HepG2 (cell line): ENCODE results near the gene CAPN12. TPM values are rescaled to one million over a fixed set of nuclear protein-coding genes. Genes with fewer than 3 reads are reported as not detected.

Source experiments
- ATF1 ChIP-seq: IDR thresholded peaks from 2 replicates; pipeline ENCODE4 v1.6.1; 2016; ENCODE audit warnings: mild to moderate bottlenecking, control low read depth
- CEBPG ChIP-seq: IDR thresholded peaks from 2 replicates; pipeline ENCODE4 v1.6.1; 2016
- EZH2 ChIP-seq: conservative IDR thresholded peaks from 2 replicates; pipeline ENCODE4 v1.6.1; 2012; ENCODE audit warnings: mild to moderate bottlenecking, low read depth, low read length, moderate library complexity
- GATAD2A ChIP-seq: IDR thresholded peaks from 2 replicates; pipeline ENCODE4 v1.6.1; 2016
- GRHL1 ChIP-seq: sonication (generic); formaldehyde crosslinking; conservative IDR thresholded peaks from 2 replicates; pipeline ENCODE4 v1.8.0; 2022; ENCODE audit warnings: missing genetic modification reagents
- GZF1 ChIP-seq: sonication (generic); formaldehyde crosslinking; IDR thresholded peaks from 2 replicates; pipeline ENCODE4 v1.5.1; 2020; ENCODE audit warnings: mild to moderate bottlenecking, missing genetic modification reagents
- IKZF1 ChIP-seq: fragments of 450-650 bp; IDR thresholded peaks from 2 replicates; pipeline ENCODE4 v1.7.1; 2016
- KLF6 ChIP-seq: IDR thresholded peaks from 2 replicates; pipeline ENCODE4 v1.8.0; 2016; ENCODE audit warnings: missing biosample characterization, missing genetic modification reagents
- MLXIP ChIP-seq: sonication (generic); formaldehyde crosslinking; IDR thresholded peaks from 2 replicates; pipeline ENCODE4 v1.9.0; 2021; ENCODE audit warnings: missing genetic modification reagents, borderline replicate concordance
- MXD1 ChIP-seq: sonication (generic); formaldehyde crosslinking; IDR thresholded peaks from 2 replicates; pipeline ENCODE4 v1.4.0; 2020; ENCODE audit warnings: mild to moderate bottlenecking, missing genetic modification reagents
- NFIC ChIP-seq: IDR thresholded peaks from 2 replicates; pipeline ENCODE4 v1.6.1; 2012; ENCODE audit warnings: mild to moderate bottlenecking, low read length, inconsistent platforms
- NKX3-1 ChIP-seq: sonication (generic); formaldehyde crosslinking; IDR thresholded peaks from 2 replicates; pipeline ENCODE4 v1.5.0; 2020; ENCODE audit warnings: missing genetic modification reagents
- PBX3 ChIP-seq: sonication (generic); formaldehyde crosslinking; IDR thresholded peaks from 2 replicates; pipeline ENCODE4 v1.8.1; 2023; ENCODE audit warnings: missing genetic modification reagents, inconsistent platforms, borderline replicate concordance
- RBAK ChIP-seq: sonication (generic); formaldehyde crosslinking; IDR thresholded peaks from 2 replicates; pipeline ENCODE4 v1.5.1; 2020; ENCODE audit warnings: mild to moderate bottlenecking, missing genetic modification reagents
- TBX3 ChIP-seq: fragments of 450-650 bp; IDR thresholded peaks from 2 replicates; pipeline ENCODE4 v1.6.1; 2017; ENCODE audit warnings: antibody characterized with exemption, mild to moderate bottlenecking, inconsistent platforms, borderline replicate concordance
- TCF12 ChIP-seq, 2 experiments: fragments of 450-650 bp in 1 of 2; sonication (generic) in 1 of 2; formaldehyde crosslinking in 1 of 2; IDR thresholded peaks; 2 replicates each; pipeline versions ENCODE4 v1.6.1 to v1.8.0; 2017 to 2022; ENCODE audit warnings: antibody characterized with exemption in 1 of 2, mild to moderate bottlenecking in 1 of 2, missing genetic modification reagents in 1 of 2, moderate library complexity in 1 of 2
- TEAD2 ChIP-seq: sonication (generic); formaldehyde crosslinking; IDR thresholded peaks from 2 replicates; pipeline ENCODE4 v1.9.0; 2021; ENCODE audit warnings: missing genetic modification reagents
- XBP1 ChIP-seq: sonication (generic); formaldehyde crosslinking; IDR thresholded peaks from 2 replicates; pipeline ENCODE4 v1.5.0; 2020; ENCODE audit warnings: missing genetic modification reagents
- ZBTB3 ChIP-seq: sonication (generic); formaldehyde crosslinking; IDR thresholded peaks from 2 replicates; pipeline ENCODE4 v1.4.0; 2020; ENCODE audit warnings: low read depth, mild to moderate bottlenecking, moderate library complexity, missing genetic modification reagents, borderline replicate concordance
- ZFP62 ChIP-seq: sonication (generic); formaldehyde crosslinking; IDR thresholded peaks from 2 replicates; pipeline ENCODE4 v1.4.0; 2020; ENCODE audit warnings: missing genetic modification reagents
- ZFX ChIP-seq: sonication (generic); formaldehyde crosslinking; IDR thresholded peaks from 2 replicates; pipeline ENCODE4 v1.4.0; 2020; ENCODE audit warnings: mild to moderate bottlenecking, low read depth, missing genetic modification reagents, moderate library complexity
- ZNF331 ChIP-seq: sonication (generic); formaldehyde crosslinking; IDR thresholded peaks from 2 replicates; pipeline ENCODE4 v1.4.0; 2020; ENCODE audit warnings: missing genetic modification reagents
- ZNF563 ChIP-seq: sonication (generic); formaldehyde crosslinking; IDR thresholded peaks from 2 replicates; pipeline ENCODE4 v1.8.0; 2022; ENCODE audit warnings: mild to moderate bottlenecking, moderate library complexity, missing genetic modification reagents
- ZNF607 ChIP-seq: sonication (generic); formaldehyde crosslinking; IDR thresholded peaks from 2 replicates; pipeline ENCODE4 v1.5.1; 2020; ENCODE audit warnings: missing genetic modification reagents, mild to moderate bottlenecking, borderline replicate concordance
- ZSCAN21 ChIP-seq: sonication (generic); formaldehyde crosslinking; IDR thresholded peaks from 2 replicates; pipeline ENCODE4 v1.8.0; 2022; ENCODE audit warnings: mild to moderate bottlenecking, missing genetic modification reagents, moderate library complexity, borderline replicate concordance
- polyA plus RNA-seq, 8 experiments: library from polyadenylated mRNA; depleted of rRNA in 3 of 8; stranded (reverse) in 7 of 8; unstranded in 1 of 8; fragments of >200 nt; fragmentation: Illumina TruSeq in 4 of 8; extraction: Trizol in 4 of 8; gene quantifications; 2 replicates each; pipeline versions ENCODE4 v1.2.1 to v1.2.3, GENCODE V29; 2011 to 2016; ENCODE audit warnings: low read depth in 4 of 8, missing spikeins in 1 of 8, mixed read lengths in 1 of 8; ENCODE audit not compliant: insufficient read depth in 1 of 8
- total RNA-seq, 5 experiments: library from RNA; depleted of rRNA; stranded (reverse); fragments of >200 nt; fragmentation: Illumina TruSeq; extraction: Trizol; gene quantifications; 2 replicates each; pipeline ENCODE4 v1.2.3, GENCODE V29; 2016; ENCODE audit warnings: low read depth in 1 of 5

The CAPN12 gene
- total and polyA plus RNA-seq, 2 of the 13 experiments (the other 11 are each of a cell fraction or from before 2014, with no cell fraction given), result 1.6 to 13.6 TPM

GRCh38 chr19:38759590-38760003, 15.3 kb upstream of the CAPN12 start (continued):
- TF ChIP-seq GRHL1 (CRISPR knock-in tag), result no peak
- peak; percentile 55; the same call in 1 of the 2 replicates for TF ChIP-seq ZFX (CRISPR knock-in tag)
- TF ChIP-seq ZSCAN21 (CRISPR knock-in tag), result no peak
- peak; percentile 87 for TF ChIP-seq CEBPG (CRISPR knock-in tag)
- no peak for TF ChIP-seq IKZF1
- TF ChIP-seq TCF12 (IDR thresholded peaks at IDR 0.05), result no peak
- TF ChIP-seq TCF12 (CRISPR knock-in tag; IDR thresholded peaks at IDR 0.05), result no peak; the same call in 1 of the 2 replicates
- 0 out of 2 replicates have a peak, but pooled peaks have one; percentile 56 for TF ChIP-seq NKX3-1 (CRISPR knock-in tag)
- TF ChIP-seq NFIC, result peak; percentile 82
- peak; percentile 87 for TF ChIP-seq ZNF331
- no peak for TF ChIP-seq MXD1 (CRISPR knock-in tag)
- TF ChIP-seq ZBTB3 (CRISPR knock-in tag), result peak; percentile 40; the same call in 1 of the 2 replicates
- 0 out of 2 replicates have a peak, but pooled peaks have one; percentile 29 for TF ChIP-seq ZNF563
- peak; percentile 95 for TF ChIP-seq GATAD2A
- no peak for TF ChIP-seq RBAK (CRISPR knock-in tag)
- peak; percentile 57; the same call in 1 of the 2 replicates for TF ChIP-seq TBX3
- TF ChIP-seq KLF6, result peak; percentile 55; the same call in 1 of the 2 replicates
- peak; percentile 63 for TF ChIP-seq ATF1
- no peak for TF ChIP-seq ZFP62 (CRISPR knock-in tag)
- TF ChIP-seq EZH2, result no peak
- TF ChIP-seq MLXIP (CRISPR knock-in tag), result peak; percentile 37; the same call in 1 of the 2 replicates
- TF ChIP-seq PBX3 (CRISPR knock-in tag), result no peak
- no peak for TF ChIP-seq GZF1 (CRISPR knock-in tag)
- no peak for TF ChIP-seq XBP1
- no peak for TF ChIP-seq TEAD2 (CRISPR knock-in tag)
- no peak for TF ChIP-seq ZNF607 (CRISPR knock-in tag)
